GM18517 (cell line): ENCODE results near the gene ADARB1.

Experiments used
- ATAC-seq: cut with Tn5 transposase; IDR thresholded peaks from one replicate; pipeline ENCODE4 v1.9.1; 2021; ENCODE audit warnings: mild to moderate bottlenecking, moderate library complexity; ENCODE audit not compliant: unreplicated experiment

Gene ADARB1

DNA sequence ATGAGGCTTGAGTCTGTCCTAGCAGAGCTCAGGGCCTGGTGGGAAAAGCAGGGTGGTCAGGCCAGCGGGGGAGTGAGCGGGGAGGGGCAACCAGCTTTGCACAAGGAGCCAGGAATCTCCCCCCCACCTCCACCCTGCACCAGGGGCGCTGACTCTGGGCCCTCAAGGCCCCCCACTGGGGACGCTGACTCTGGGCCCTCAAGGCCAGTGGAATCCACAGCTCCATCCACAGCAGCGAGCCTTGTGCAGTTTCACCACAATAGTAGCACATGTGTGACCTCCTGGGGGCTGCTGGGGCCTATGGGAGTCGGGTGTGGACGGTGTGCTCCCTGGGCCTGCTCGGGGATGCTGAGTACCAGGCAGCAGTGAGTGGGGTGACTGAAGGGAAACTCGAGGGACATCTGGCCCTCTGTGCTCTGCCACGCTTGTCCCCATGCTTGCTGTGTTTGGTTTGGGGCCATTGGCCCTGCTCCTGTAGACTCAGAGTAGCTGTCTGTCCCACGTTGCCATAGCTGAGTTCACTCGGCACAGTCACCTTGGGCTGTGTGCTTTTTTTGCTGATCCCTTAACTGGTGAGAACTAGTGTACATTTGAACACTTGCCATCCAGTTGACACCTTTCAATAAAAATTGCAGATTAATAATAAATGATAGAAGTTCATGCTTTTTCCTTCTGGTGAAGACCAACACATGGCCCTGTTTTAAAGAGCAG, 89.2 kb downstream of the ADARB1 start:
- ATAC-seq = no peak

DNA sequence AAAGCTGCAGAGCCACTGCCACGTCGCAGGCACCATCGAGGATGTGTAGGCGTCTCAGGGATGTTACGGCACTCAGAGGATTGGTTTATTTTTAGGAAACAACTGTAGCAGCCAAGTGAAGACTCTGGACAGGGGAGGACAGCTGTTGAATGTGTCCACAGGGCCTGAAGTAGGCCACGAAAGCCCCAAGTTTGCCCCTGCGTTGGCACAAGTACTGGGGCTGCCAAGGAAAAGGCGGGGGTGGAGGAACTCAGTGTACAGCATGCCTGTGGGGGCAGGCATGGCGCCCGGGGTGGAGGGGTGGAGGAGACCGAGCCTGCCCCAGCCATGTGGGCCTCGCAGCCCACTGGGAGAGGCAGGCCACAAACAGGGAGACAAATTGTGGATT, 89.7 kb downstream of the ADARB1 start:
- no peak for ATAC-seq

DNA sequence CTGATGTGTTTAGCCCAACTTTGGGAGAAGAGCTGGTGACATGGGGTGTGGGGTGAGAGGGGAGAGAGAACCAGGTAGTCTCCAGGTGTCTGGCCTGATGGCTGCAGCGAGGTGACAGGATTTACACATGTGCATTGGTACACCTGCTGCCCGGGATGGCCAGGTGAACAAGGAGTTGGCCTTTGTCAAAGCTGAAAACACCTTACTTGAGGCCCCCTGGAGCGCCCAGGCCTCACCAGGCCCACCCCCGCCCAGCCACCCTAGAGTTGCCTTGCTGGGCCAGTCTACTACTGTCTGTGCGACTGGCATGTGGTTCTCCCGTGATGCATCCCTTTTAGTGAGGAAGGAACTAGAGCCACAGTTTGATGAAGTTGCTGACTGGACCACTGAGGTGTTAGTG, 90.5 kb downstream of the ADARB1 start:
- no peak for ATAC-seq

DNA sequence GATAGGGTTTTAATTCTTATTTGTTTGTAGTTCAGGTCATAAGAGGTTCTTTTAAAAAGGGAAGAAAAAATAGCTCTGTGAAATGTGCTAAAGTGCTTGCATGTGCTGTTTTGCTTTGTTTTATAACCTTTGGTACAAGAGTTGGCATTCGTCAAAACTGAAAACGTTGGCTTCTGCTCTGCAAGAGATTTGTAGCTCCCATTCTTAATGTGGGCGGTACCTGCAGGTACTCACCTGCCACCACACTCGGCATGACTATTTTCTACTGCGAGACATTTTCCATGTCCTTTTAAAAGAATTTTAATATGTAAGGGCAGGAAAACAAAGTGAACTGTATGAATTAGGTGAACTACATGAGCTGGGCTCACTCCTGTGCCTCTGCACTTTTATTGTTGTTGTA, 92.6 kb downstream of the ADARB1 start:
- ATAC-seq = no peak

DNA sequence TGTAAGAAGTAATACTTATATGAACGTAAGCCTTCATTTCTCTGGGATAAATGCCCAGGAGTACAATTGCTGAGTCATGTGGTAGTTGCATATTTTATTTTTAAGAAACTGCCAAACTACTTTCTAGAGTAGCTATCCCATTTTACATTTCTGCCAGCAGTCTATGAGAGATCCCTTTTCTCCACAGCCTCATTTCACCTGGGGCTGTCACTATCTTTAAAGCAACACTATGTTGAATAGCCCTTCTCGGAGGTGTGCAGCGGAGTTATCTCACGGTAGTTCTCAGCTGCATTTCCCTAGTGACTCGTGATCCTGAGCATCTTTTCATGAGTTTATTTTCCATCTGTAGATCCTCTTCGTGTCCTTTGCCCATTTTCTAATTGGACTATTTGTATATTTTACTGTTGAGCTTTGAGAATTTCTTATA, 93.4 kb downstream of the ADARB1 start:
- ATAC-seq = no peak

DNA sequence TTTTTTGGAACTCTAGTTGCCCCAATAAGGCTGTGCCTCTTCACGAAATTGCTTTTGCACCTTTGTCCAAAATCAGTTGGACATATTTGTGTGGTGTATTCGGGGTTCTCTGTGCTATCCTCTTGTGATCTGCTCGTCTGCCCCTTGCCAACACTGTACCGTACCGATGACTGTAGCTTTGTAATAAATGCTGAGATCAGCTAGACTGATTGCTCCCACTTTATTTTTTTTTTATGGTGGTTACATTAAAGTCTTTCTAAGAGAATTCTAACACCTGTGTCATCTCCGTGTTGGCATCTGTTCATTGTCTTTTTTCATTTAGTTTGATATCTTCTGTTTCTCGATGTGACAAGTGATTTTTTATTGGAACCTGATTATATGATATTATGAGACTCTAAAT, 94.1 kb downstream of the ADARB1 start:
- ATAC-seq = no peak

DNA sequence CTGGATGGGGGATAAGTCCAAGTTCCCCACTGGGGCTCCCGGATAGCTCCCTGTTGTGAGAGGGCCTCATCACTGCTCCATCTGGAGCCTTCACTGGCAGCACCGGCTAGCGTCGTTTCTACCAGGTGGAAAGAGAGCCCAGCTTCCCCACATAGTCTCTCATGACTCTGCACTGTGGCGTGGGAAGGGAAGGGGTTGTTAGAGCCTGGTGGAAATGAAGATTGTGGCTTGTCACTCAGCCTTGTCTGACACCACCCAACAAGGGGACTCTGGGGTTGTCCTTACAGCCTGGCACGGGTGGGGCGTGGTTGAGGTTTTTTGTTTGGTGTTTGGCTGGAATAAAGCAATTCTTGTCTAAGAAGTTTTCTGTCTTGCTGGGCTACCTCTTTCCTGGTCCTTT, 94.6 kb downstream of the ADARB1 start:
- ATAC-seq = no peak

DNA sequence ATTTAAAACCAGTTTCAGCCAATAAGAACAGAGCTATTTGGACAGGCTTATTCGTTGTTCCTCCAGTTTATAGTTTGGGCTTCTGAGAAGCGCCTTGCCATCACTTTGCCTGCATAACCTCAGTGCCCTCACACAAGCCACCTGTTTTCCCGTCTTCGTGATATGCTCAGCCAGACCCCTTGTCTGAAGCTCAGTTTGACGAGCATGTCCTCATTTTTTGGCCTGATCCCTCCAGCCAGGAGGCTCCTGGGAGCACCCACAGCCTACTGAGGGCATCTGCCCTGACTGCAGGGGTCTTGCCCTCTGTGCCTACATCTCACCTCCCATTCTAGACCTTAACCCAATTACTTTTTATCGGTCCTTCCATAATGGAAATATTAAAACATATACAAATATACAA, 95.3 kb downstream of the ADARB1 start:
- no peak for ATAC-seq

DNA sequence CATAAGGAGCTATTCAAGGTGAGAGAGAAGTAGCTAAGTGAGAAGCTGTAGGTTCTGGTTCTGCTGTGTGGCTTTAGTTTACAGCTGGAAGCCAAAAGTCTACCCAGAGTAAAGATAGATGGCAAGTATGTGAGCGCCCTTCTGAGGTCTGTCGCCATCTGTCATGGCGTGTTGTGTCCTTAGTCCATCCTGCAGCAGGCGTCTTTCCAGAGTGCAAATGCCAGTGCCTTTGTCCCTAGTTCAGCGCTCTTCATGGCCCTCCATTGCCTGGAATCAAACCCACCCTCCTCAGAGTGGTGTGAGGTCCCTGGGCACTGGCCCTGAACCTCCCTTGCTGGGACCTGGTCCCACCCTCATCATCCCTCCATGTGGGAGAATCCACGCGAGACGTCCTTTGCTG, 96.6 kb downstream of the ADARB1 start:
- no peak for ATAC-seq

DNA sequence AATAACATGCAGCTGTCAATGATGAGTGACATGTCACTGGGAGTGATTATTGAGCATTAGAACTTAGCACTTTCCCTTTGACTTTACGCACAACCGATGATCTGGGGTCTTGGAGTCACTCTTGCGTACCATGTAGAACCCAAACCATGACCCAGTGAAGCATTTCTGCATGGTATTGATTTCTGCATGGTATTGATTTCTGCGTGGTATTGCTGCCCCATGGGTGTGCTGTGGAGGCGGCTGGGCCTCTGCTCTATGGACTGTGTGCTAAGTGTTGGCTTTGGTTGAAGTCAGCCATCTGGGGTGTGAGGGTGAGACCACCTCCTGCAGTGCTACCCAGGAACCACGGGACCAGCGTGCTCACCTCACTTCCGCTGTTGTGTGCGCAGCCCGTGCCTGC, 98.0 kb downstream of the ADARB1 start:
- no peak for ATAC-seq

DNA sequence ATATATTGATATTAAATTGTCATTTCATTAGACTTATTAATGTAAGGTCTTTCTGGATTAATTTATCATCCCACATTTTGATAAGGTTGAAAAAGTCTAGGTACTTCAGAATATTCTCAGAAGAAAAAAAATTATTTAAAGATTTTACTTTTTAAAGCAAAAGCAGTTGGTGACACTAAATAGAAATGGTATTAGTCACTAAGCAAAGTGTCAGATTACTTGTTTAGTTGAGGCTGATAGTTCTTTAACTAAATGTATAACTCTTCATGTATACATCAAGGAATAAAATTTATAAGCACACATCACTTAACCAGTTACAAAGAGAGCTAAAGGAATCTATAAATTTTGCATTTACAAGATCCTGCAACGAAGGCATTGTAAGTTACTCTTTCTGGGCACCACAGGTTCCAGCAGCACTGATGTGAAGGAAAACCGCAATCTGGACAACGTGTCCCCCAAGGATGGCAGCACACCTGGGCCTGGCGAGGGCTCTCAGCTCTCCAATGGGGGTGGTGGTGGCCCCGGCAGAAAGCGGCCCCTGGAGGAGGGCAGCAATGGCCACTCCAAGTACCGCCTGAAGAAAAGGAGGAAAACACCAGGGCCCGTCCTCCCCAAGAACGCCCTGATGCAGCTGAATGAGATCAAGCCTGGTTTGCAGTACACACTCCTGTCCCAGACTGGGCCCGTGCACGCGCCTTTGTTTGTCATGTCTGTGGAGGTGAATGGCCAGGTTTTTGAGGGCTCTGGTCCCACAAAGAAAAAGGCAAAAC, 101.1 kb downstream of the ADARB1 start:
- ATAC-seq = no peak

DNA sequence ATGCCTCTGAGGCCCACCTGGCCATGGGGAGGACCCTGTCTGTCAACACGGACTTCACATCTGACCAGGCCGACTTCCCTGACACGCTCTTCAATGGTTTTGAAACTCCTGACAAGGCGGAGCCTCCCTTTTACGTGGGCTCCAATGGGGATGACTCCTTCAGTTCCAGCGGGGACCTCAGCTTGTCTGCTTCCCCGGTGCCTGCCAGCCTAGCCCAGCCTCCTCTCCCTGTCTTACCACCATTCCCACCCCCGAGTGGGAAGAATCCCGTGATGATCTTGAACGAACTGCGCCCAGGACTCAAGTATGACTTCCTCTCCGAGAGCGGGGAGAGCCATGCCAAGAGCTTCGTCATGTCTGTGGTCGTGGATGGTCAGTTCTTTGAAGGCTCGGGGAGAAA, 101.8 kb downstream of the ADARB1 start:
- ATAC-seq = no peak

DNA sequence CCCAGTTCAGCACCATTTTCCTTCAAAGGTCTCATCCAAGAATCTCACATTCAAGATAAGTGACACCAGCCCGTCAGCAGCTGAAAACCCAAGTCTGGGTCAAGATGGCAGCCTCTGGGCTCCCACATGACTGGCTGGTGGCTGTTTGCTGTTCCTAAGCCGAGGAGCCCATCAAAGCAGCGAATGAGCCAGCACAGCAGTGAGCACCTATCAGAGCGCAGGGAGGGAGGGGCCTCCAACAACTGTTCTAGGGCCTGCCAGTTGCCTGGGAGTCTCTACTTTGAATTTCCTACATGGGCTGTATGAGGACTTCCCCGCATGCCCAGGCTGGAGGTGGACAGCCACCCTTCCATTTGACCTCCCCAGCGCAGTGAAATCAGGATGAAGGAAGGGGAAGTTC, 102.7 kb downstream of the ADARB1 start:
- no peak for ATAC-seq

DNA sequence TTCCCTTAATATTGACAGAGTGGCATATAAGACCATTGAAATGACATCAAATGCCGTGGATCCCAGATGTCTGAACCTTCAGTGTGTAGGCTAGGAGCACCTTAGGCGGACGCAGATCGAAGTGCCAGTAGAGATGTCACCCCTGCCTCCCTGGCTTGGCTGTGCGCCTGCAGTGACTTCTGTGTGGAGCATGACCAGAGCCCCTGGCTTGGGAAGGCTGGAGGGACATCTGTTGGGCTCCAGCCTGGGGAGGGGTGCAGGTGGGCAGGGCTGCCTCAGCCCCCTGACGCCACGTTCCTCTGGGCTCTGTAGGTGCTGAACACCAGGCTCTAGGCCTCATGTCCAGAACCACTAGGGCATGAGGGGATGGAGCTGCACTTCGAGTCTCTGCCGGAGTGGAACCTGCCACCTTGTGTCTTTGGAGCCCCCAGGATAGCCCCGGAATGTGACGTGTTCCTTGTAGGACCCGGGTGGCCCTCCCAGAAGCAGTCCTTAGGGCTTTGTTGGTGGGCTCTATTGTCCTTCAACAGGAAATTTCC, 103.8 kb downstream of the ADARB1 start:
- no peak for ATAC-seq

DNA sequence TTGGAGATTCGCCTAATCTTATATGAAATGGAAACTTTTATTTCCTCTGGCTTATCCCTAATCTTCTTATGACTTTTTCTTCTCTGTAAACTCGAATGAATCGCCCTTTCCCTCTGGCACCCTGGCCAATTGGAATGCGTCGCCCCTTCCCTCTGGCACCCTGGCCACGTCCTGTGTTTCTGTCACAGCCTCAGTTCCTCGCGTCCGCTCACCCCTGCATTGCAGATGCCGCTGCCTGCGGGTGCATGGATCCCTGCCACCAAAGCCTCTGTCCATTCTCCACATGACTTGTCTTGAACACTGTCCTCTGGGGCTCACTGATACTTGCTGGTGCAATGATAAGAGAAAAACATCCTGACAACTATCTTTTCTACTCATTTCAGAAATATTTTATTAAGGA, 104.6 kb downstream of the ADARB1 start:
- no peak for ATAC-seq

DNA sequence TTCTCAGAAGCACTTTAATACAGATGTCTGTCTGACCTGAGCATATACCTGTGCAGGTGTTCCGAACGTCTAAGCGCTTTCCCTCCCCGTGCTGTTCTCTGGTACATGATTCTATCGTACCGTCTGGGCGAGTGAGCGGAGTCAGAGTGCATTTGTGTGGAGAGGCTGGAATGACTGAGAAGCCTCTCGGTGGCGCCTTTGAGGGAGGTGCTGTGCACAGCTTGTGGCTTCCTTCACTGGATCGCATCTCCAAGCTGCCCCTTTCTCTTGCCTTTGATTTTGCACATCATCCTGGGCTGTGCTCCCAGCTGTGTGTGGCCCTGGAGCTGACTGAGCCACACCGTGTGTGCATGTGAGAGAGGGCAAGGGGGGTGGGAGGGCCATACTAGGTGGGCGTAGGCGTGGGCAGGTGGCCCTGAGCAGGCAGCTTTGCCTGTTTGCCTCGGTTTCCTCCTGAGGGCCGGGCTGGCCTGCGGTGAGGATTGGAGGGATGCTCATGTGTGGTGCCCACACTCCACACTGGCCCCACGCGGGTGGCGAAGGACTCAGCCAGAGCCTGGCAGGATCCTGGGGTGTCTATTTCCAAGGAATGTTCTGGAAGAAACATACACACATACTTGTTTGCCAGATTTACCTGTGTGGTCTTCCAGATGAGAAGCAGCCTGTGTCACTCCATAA, 105.3 kb downstream of the ADARB1 start:
- ATAC-seq = no peak

DNA sequence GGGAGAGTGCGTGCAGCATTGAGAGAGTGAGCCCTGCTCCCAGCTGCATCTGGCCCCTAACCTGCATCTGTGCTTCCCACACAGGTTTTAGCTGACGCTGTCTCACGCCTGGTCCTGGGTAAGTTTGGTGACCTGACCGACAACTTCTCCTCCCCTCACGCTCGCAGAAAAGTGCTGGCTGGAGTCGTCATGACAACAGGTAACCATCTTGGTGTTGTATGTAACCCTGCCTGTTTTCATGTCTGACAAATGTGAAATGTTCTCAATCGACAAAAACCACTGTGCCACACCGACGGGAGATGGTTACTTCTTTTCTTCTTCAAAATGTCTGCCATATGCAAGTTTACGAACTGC, 105.8 kb downstream of the ADARB1 start:
- ATAC-seq = no peak

DNA sequence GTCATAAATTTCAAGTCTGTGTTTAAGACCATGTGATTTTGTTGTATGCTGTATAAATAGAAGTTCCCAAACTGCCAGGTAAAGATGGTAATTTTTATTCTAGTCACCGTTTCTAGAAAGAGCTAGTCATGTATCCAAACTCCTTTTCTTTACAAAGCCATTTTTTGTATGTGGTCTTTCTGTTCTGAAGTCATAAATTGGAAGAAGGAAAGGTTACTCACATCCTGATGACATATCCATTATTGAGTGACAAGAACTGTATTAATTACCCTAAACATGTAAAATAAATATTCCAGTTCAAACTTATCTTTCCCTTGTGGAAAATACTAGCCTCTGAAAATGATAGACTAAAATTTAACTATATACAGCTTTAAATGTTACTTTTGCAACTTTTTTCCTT, 108.6 kb downstream of the ADARB1 start:
- no peak for ATAC-seq

DNA sequence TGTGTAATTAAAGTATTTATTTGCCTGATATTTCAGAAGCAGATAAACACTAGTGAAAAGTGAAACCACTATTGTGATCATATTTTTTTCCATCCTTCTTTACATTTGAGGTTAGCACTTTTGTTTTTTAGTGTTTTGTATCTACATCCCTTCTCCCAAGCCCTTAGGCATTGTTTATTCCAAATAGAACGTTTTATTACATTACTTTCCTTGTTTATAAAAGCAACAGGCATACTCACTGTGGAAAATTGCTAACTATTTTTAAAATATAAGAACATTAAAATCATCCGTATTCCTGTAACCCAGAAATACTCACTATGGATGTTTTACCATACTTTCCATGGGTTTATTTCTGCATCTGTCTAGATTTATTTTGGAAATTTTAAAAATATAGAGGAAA, 109.5 kb downstream of the ADARB1 start:
- ATAC-seq = no peak

DNA sequence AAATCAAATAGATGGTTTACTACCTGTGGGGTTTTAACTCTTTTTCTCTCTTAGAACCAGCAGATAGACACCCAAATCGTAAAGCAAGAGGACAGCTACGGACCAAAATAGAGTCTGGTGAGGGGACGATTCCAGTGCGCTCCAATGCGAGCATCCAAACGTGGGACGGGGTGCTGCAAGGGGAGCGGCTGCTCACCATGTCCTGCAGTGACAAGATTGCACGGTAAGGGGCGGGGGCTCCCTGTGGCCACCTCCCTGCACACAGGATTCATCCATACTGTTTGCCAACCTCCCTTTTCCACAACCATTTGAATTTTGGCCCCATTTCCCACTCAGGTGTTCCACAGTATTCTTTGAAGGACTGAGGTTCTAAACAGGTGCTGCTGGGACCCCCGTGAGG, 110.5 kb downstream of the ADARB1 start:
- no peak for ATAC-seq

DNA sequence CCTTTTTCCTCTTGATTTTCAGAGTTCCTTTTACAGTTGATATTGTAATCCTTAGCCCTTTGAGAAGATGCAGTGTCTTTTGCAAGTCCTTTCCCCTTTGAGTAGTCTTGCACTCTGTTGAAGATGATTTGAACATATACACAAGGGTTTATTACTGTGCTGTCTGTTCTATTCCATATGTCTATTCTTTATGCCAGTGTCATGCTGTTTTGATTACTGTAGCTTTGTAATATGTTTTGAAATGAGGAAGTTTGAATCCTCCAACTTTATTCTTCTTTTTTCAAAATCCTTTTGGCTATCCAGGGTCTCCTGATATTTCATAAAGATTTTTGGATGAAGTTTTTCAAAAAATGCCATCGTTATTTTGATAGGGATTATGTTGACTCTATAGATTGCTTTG, 112.3 kb downstream of the ADARB1 start:
- no peak for ATAC-seq

DNA sequence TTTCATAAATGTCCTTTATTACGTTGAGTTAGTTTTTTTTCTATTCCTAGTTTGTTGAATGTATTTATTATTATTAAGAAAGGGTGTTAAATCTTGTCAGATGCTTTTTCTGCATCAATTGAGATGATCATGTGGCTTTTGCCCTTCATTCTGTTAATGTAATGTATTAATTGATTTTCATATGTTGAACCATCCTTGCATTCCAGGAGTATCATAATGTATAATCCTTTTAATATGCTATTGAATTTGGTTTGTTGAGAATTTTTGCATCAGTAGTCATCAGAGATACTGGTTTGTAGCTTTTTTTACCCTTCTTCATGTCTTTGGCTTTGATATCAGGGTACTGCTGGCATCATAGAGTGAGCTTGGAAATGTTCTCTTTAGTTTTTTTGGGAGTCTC, 113.3 kb downstream of the ADARB1 start:
- no peak for ATAC-seq
